ENCODE results near the gene PRR22.

- no peak for TF ChIP-seq CTCF (IDR thresholded peaks at IDR 0.05)
- no peak for TF ChIP-seq POLR2AphosphoS5 (IDR thresholded peaks at IDR 0.05)
These were observed 40.2 kb upstream of the PRR22 start for GRCh38 chr19:5824751-5825150.
